Cardiac muscle cell (in vitro differentiated cells and primary cell): ENCODE measurements around the gene MKLN1. TPM values are rescaled to one million over a fixed set of nuclear protein-coding genes. Genes with fewer than 3 reads are reported as not detected.

Experiments used
- DNase-seq, 2 donors: peaks; one replicate each; pipeline versions ENCODE4 v3.0.0 to v3.0.0-alpha.2; 2010 to 2017; ENCODE audit warnings: low read depth in 1 of 2, low spot score in 1 of 2
- H3K27ac ChIP-seq: fragments of 200-600 bp; sonication (generic); 2 replicates; pipeline ENCODE4 v1.5.1; 2016
- H3K27me3 ChIP-seq: fragments of 200-600 bp; sonication (generic); 2 replicates; pipeline ENCODE4 v1.6.0; 2016; ENCODE audit warnings: control low read depth
- H3K36me3 ChIP-seq: fragments of 200-600 bp; sonication (generic); 2 replicates; pipeline ENCODE4 v1.5.1; 2016; ENCODE audit warnings: control low read depth
- H3K4me1 ChIP-seq: fragments of 200-600 bp; sonication (generic); 2 replicates; pipeline ENCODE4 v1.8.1; 2017; ENCODE audit warnings: low read depth, mild to moderate bottlenecking, mixed run types
- H3K4me3 ChIP-seq: fragments of 200-600 bp; sonication (generic); 2 replicates; pipeline ENCODE4 v1.5.1; 2016; ENCODE audit warnings: mild to moderate bottlenecking
- H3K9me3 ChIP-seq: fragments of 200-600 bp; sonication (generic); 2 replicates; pipeline ENCODE4 v1.5.1; 2017; ENCODE audit warnings: low read depth, mild to moderate bottlenecking, control low read depth
- CTCF ChIP-seq: IDR thresholded peaks from 2 replicates; pipeline ENCODE4 v1.5.1; 2012; ENCODE audit warnings: low read depth, mild to moderate bottlenecking, low read length
- polyA plus RNA-seq: library from polyadenylated mRNA; unstranded; fragments of >200 nt; fragmentation: Nextera tagmentation; extraction: Ambion mirVana; gene quantifications from 2 replicates; pipeline ENCODE4 v1.2.1, GENCODE V29; 2016
- total RNA-seq: library from RNA; depleted of rRNA; stranded (reverse); fragments of >200 nt; gene quantifications from 2 replicates; pipeline ENCODE4 v1.2.3, GENCODE V29; 2016

Gene MKLN1
- total and polyA plus RNA-seq, 2 experiments from 2014 or later: 26.2 to 35.5 TPM

GRCh38 chr7:131381069-131381838 lies 53.6 kb downstream of the MKLN1 start:
- Histone ChIP-seq H3K4me3 (no peak overlapping the region), H3K27ac (no peak overlapping the region), H3K9me3 (no peaks in the 10 kb centered on the region), H3K4me1 (peaks cover 6% of the 10 kb centered on the region), H3K36me3 (no peaks in the 10 kb centered on the region), H3K27me3 (no peaks in the 10 kb centered on the region)
- TF ChIP-seq CTCF: no peak
- DNase-seq: peak in 1 of 2 donors; percentile 43

- Histone ChIP-seq H3K4me3 (no peak overlapping the region), H3K27me3 (no peaks in the 10 kb centered on the region), H3K27ac (peak overlapping the region; percentile 24), H3K36me3 (peaks cover under 1% of the 10 kb centered on the region), H3K4me1 (peaks cover 6% of the 10 kb centered on the region), H3K9me3 (no peaks in the 10 kb centered on the region)
- TF ChIP-seq CTCF: no peak
- peak in 1 of 2 donors; percentile 52 for DNase-seq
These were observed 56.0 kb downstream of the MKLN1 start for GRCh38 chr7:131383417-131384285.

GRCh38 chr7:131384286-131384635 lies 56.6 kb downstream of the MKLN1 start:
- H3K27ac ChIP-seq: no peak overlapping the region
- H3K4me1 ChIP-seq: peaks cover 6% of the 10 kb centered on the region
- no peaks in the 10 kb centered on the region for H3K27me3 ChIP-seq
- no peak for TF ChIP-seq CTCF
- DNase-seq: no peak
- H3K36me3 ChIP-seq: peaks cover 2% of the 10 kb centered on the region
- H3K9me3 ChIP-seq: no peaks in the 10 kb centered on the region
- H3K4me3 ChIP-seq: no peak overlapping the region

GRCh38 chr7:131385039-131385605 lies 57.4 kb downstream of the MKLN1 start:
- no peaks in the 10 kb centered on the region for H3K9me3 ChIP-seq
- peaks cover 2% of the 10 kb centered on the region for H3K36me3 ChIP-seq
- no peak overlapping the region for H3K27ac ChIP-seq
- H3K4me1 ChIP-seq: peaks cover 6% of the 10 kb centered on the region
- H3K27me3 ChIP-seq: no peaks in the 10 kb centered on the region
- no peak for TF ChIP-seq CTCF
- no peak overlapping the region for H3K4me3 ChIP-seq
- peak in 1 of 2 donors; percentile 49 for DNase-seq

- Histone ChIP-seq H3K4me1 (peaks cover 6% of the 10 kb centered on the region), H3K9me3 (no peaks in the 10 kb centered on the region), H3K27ac (no peak overlapping the region), H3K4me3 (no peak overlapping the region), H3K27me3 (no peaks in the 10 kb centered on the region), H3K36me3 (peaks cover 2% of the 10 kb centered on the region)
- no peak for DNase-seq
- no peak for TF ChIP-seq CTCF
These were observed 60.5 kb downstream of the MKLN1 start for GRCh38 chr7:131388126-131388525.
